Measurements from ENCODE around the gene AP2B1.

The AP2B1 gene

DNA sequence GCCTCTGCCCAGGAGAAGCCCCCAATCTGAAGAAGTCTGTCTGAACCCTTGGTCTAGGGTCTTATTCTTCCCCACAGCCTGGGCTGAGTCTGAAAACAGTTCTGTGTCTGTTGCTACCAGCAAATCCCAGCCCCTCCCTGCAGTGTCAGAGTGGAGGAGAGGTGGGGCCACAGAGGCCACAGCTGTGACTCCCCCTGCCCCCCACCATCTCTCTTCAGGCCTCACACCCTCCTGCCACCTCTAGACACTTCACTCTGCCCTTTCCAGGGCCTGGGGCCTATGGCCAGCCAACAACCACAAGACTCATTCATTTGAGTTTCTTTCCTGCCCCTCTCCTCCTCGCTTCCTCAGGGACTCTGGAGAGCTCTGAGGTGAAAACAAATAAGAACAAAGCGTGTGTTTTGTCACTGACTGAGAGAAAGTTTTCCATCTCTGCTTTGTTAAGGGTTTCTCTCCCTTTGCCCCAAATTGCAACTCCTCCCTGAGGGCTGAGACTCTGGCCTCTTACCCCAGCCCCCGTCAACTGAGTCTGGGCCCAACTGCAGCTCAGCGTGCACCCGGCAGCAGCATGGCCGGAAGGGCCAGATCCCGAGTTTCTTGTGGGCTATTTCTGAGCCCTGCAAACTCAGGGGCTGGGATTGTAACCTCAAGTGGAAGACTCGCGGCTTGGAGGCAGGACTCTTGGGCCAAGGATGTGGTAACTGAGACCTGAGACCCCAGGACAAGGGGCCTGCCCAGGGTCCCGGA is 186.7 kb downstream of the AP2B1 start:
- DNase-seq (ENCODE audit: low spot score) = no peak

DNA sequence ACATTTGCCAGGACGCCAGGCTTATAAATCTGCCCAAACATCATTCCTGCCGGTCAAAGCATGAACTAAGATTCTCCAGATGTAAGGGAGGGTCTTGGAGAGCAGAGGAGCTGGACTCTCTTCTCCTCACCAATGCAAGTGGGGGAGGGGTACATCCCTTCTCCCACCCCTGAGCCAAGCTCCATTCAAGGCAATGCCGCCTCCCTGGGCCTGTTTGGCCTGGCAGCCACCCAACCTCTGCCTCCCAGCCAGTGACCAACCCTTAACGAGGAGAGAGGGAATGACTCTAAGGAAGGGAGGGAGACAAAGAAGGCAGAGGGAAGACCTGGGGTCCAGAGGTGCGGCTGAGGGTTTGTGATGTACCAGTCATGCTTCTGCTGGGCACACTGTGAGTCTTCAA is 187.4 kb downstream of the AP2B1 start:
- no peak for DNase-seq (ENCODE audit: low spot score)

DNA sequence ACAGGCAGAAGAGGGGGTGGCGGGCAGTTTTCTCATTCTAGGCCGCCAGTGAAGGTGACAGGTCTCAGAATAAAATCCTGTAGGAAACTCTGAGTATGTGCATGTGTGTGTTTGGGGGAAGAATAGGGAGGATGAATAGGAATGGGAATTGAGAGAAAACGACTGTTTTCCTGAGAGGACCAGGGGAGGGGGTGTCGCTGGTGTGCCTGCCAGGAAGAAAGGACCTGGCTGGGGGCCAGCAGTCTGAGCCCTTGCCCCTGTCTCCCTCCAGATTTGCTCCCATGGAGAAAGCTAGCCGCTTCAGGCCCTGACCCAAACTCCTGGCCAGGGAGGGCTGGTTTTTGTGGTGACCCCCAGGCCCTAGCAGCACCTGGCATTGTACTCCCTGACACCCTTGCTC is 187.9 kb downstream of the AP2B1 start:
- no peak for DNase-seq (ENCODE audit: low spot score)

DNA sequence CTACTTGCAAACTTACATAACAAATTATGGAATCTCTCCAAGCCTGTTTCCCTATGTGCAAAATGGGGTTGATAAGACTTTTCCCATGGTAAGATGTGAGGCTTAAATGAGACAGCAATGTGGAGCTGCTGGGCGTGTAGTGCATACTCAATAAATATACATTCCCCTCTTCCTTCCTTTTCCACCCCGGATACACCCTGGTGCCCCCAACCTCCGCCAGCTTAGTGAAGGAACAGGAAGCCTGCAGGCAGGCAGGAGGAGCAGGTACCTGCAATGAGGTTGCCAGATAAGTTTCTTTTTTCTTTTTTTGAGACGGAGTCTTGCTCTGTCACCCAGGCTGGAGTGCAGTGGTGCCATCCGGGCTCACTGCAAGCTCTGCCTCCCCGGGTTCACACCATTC is 188.5 kb downstream of the AP2B1 start:
- DNase-seq (ENCODE audit: low spot score) = no peak
